RWPE1 (cell line): ENCODE results near the gene WDFY2.

Experiments
- CTCF ChIA-PET: fragments of 350-600 bp; sonication (Branson Sonifier 250); formaldehyde crosslinking; extraction: SDS; loops from one replicate; lab custom pipeline; 2021; lab: Yijun Ruan, JAX
- POLR2A ChIA-PET: fragments of 400-600 bp; formaldehyde crosslinking; extraction: SDS; loops from one replicate; lab custom pipeline; 2020; ENCODE audit warnings: antibody characterized with exemption; ENCODE audit not compliant: low non-redundant PET; lab: Yijun Ruan, JAX
- DNase-seq: peaks from one replicate; pipeline ENCODE4 v3.0.0; 2012; ENCODE audit warnings: low spot score
- H3K27ac ChIP-seq: fragments of 450-650 bp; 2 replicates; pipeline ENCODE4 v1.5.1; 2017
- TF ChIP-seq, protein P1 (sequence below): fragments of 450-650 bp; conservative IDR thresholded peaks from 2 replicates; pipeline ENCODE4 v1.5.1; 2017; ENCODE audit warnings: low read depth, mild to moderate bottlenecking

WDFY2 gene

GRCh38 chr13:51733374-51734298 is 149.4 kb downstream of the WDFY2 start:
- POLR2A ChIA-PET: no interaction called here
- TF ChIP-seq, protein P1, sequence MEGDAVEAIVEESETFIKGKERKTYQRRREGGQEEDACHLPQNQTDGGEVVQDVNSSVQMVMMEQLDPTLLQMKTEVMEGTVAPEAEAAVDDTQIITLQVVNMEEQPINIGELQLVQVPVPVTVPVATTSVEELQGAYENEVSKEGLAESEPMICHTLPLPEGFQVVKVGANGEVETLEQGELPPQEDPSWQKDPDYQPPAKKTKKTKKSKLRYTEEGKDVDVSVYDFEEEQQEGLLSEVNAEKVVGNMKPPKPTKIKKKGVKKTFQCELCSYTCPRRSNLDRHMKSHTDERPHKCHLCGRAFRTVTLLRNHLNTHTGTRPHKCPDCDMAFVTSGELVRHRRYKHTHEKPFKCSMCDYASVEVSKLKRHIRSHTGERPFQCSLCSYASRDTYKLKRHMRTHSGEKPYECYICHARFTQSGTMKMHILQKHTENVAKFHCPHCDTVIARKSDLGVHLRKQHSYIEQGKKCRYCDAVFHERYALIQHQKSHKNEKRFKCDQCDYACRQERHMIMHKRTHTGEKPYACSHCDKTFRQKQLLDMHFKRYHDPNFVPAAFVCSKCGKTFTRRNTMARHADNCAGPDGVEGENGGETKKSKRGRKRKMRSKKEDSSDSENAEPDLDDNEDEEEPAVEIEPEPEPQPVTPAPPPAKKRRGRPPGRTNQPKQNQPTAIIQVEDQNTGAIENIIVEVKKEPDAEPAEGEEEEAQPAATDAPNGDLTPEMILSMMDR: no peak
- CTCF ChIA-PET: no interaction called here
- peak overlapping the region; percentile 60 for H3K27ac ChIP-seq
- peak; percentile 19 for DNase-seq

DNA sequence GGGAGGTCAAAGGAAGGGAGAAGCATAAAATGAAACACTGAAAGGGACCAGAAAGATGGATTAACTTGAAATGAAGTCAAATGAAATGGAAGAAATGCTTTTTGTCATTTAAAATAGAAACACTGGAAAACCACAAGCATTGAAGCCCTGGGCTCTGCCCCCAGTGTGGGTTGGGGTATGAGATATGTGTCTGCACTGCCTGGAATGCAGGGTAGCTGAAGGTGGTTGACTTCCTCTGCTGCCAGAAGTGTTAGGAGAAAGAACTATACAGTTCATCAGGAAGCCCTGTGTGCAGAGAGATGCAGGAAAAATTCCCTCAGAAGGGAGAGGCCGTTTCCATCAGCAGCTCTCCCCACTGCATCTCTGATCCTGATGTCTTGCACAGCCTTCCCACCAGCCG is 150.5 kb downstream of the WDFY2 start:
- TF ChIP-seq, protein P1: no peak
- DNase-seq: no peak
- POLR2A ChIA-PET: no interaction called here
- no peak overlapping the region for H3K27ac ChIP-seq
- CTCF ChIA-PET: no interaction called here

DNA sequence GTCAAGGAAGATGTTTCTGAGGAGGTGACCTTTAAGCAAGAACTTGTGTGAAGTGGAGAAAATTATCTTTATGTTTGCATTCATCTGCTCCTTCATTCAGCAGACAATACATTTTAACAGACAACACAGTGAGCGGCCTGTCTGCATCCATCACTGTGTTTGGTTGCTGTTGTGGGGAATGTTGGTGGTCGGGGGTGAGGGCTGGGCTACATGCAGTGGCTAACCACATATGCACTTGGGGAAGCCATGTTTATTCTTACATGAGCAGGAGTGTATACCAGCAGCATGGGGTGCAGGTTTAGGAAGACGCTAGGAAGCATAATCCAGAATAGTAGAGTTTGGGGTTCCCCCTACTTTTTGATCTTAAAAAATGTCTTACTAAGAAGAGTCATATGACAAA is 153.3 kb downstream of the WDFY2 start:
- POLR2A ChIA-PET: interaction anchor here (0.6 kb wide), 1 partner anchor 60 kb away, joined by 7 read pairs; no protein-coding TSS in a partner anchor
- TF ChIP-seq, protein P1: no peak
- no peak overlapping the region for H3K27ac ChIP-seq
- DNase-seq: no peak
- CTCF ChIA-PET: interaction anchor here (0.7 kb wide), 1 partner anchor 18 kb away, joined by 3 read pairs; no protein-coding TSS in a partner anchor

GRCh38 chr13:51738226-51738905 is 154.1 kb downstream of the WDFY2 start:
- TF ChIP-seq, protein P1: no peak
- ChIA-PET CTCF (interaction anchor here (0.7 kb wide), 1 partner anchor 19 kb away, joined by 3 read pairs; no protein-coding TSS in a partner anchor), POLR2A (no interaction called here)
- no peak overlapping the region for H3K27ac ChIP-seq
- DNase-seq: no peak

DNA sequence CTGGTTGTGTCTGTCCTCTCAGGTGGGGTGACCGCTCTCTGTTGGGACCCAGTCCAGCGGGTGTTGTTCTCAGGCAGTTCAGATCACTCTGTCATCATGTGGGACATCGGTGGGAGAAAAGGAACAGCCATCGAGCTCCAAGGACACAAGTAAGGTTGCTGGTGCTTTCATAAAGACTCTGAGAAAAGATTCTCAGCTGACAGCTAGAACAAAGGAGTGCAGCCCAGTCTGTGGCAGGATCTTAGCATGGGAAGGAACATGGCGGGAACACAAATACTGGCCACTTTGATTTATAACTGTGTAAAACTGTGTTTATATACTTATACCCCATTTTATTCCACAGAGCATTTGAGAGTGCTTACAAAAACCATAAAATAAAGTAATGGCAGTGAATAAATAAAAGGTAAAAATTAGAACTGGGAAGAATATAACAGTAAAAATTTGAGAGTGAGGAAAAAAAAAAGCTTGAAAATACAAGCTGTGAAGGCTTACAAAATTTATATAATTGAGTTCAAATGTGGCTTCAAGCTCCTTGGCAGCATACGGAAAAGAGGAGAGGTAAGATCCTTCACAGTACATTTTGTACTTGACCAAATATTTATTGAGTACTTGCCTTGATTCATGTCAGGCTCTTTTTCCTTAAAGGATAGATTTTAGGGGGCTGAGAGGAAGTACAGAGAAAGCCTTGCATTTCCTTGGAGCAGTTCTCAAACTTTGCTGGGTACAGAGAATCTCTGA is 154.9 kb downstream of the WDFY2 start:
- no peak overlapping the region for H3K27ac ChIP-seq
- DNase-seq: no peak
- ChIA-PET POLR2A (no interaction called here), CTCF (no interaction called here)
- TF ChIP-seq, protein P1: no peak

- H3K27ac ChIP-seq: no peak overlapping the region
- ChIA-PET CTCF (no interaction called here), POLR2A (interaction anchor here (0.5 kb wide), 1 partner anchor 299 kb away, joined by 4 read pairs; no protein-coding TSS in a partner anchor)
- DNase-seq: no peak
- TF ChIP-seq, protein P1: no peak
These were observed 156.4 kb downstream of the WDFY2 start for GRCh38 chr13:51740698-51741097.
